Measurements from ENCODE around the gene GINS1.

DNA sequence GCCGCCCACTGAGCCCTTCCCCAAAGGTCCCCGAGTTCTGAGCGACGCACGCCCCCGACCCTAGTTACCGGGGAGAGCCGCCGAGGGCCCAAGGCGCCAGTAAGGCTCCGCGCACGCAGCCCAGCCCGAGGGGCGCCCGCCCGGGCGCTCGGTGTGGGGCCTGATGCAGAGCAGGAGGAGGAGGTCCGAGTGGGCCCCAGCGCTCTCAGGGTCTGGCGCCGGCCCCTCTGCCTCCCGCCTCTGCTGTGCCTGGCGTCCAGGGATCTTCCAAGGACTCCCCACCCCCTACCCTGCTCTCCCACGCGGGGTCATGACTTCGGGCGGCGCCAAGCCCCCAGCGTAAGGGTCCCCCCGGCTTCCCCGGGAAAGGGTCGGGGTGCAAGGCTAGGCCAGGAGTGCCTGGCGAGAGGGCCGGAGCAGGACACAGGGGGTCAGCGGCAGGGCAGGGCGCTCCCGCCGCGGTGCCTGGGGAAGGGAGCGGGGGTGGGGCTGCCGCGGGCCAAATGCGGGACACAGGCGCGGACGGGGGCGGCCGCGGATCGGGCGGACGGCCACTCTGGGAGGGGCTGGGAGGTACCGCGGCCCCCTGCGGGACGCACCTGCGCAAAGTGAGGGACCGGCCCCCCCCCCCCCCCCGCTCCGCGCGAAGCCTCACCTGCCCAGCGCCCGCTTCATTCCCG lies 17.5 kb upstream of the GINS1 start:
- no peak for TF ChIP-seq POLR2A (IDR thresholded peaks at IDR 0.05)
- TF ChIP-seq, protein P1, sequence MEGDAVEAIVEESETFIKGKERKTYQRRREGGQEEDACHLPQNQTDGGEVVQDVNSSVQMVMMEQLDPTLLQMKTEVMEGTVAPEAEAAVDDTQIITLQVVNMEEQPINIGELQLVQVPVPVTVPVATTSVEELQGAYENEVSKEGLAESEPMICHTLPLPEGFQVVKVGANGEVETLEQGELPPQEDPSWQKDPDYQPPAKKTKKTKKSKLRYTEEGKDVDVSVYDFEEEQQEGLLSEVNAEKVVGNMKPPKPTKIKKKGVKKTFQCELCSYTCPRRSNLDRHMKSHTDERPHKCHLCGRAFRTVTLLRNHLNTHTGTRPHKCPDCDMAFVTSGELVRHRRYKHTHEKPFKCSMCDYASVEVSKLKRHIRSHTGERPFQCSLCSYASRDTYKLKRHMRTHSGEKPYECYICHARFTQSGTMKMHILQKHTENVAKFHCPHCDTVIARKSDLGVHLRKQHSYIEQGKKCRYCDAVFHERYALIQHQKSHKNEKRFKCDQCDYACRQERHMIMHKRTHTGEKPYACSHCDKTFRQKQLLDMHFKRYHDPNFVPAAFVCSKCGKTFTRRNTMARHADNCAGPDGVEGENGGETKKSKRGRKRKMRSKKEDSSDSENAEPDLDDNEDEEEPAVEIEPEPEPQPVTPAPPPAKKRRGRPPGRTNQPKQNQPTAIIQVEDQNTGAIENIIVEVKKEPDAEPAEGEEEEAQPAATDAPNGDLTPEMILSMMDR (IDR thresholded peaks at IDR 0.05) = no peak
